ENCODE data around the gene GPNMB.
A peak's percentile ranks its signal among the peaks of the same experiment; 100 is the strongest.

Gene GPNMB

GRCh38 chr7:23267357-23267756, 20.8 kb downstream of the GPNMB start:
- no peak overlapping the region for H3K4me3 ChIP-seq (ENCODE audit: low read length)
- DNase-seq (ENCODE audit: low read depth) = no peak
- no peak for TF ChIP-seq CTCF (conservative IDR thresholded peaks at IDR 0.05; ENCODE audit: low read depth, low read length)

DNA sequence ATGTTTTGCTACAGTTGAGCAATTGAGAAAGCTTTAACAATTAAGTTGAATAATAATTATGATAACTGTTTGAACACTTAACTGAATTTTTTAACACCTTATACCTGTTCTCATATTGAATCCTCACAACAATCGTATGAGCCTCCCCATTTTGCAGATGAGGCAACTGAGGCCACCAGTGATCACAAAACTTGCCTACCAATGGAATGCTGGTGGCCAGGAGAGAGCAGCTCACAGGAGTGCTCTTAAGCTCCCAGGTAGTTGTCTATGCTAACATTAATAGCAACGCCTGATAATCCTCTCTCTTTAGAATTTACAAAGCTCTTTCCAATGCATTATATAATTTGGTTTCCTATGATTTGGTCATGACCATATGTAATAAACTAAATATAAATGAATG, 21.6 kb downstream of the GPNMB start:
- no peak overlapping the region for H3K4me3 ChIP-seq (ENCODE audit: low read length)
- no peak for DNase-seq (ENCODE audit: low read depth)

GRCh38 chr7:23268746-23269145, 22.2 kb downstream of the GPNMB start:
- TF ChIP-seq CTCF (conservative IDR thresholded peaks at IDR 0.05; ENCODE audit: low read depth, low read length) = no peak
- no peak for DNase-seq (ENCODE audit: low read depth)
- no peak overlapping the region for H3K4me3 ChIP-seq (ENCODE audit: low read length)

More for the DNA sequence above, 21.6 kb downstream of the GPNMB start:
- TF ChIP-seq CTCF (conservative IDR thresholded peaks at IDR 0.05; ENCODE audit: low read depth, low read length) = no peak

- H3K4me3 ChIP-seq (ENCODE audit: low read length) = no peak overlapping the region
- TF ChIP-seq CTCF (conservative IDR thresholded peaks at IDR 0.05; ENCODE audit: low read depth, low read length) = no peak
- no peak for DNase-seq (ENCODE audit: low read depth)
Observed at GRCh38 chr7:23272275-23272674, 25.7 kb downstream of the GPNMB start.

DNA sequence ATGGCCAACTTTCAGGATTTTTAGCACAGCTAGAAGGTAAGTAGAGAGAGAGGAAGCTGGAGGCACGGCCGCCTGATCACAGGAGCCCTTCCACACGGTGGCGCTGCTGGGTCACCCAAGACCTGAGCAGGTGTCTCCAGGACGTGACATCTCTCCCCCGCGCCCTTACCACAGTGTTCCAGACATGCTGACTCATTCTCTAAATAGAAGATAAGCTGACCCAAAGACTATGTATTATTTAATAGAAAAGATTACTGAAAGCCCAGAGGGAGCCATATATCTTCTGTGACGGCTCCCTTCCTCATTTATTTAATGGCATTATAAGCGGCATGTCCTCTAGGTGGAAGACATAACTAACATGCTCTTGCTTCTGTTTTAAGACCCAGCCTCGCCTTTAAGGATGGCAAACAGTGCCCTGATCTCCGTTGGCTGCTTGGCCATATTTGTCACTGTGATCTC, 26.6 kb downstream of the GPNMB start:
- peak; percentile 91 for TF ChIP-seq CTCF (conservative IDR thresholded peaks at IDR 0.05; ENCODE audit: low read depth, low read length)
- DNase-seq (ENCODE audit: low read depth) = peak; percentile 92
- no peak overlapping the region for H3K4me3 ChIP-seq (ENCODE audit: low read length)

- DNase-seq (ENCODE audit: low read depth) = no peak
- no peak for TF ChIP-seq CTCF (conservative IDR thresholded peaks at IDR 0.05; ENCODE audit: low read depth, low read length)
- H3K4me3 ChIP-seq (ENCODE audit: low read length) = no peak overlapping the region
Observed at GRCh38 chr7:23275912-23276311, 29.3 kb downstream of the GPNMB start.

DNA sequence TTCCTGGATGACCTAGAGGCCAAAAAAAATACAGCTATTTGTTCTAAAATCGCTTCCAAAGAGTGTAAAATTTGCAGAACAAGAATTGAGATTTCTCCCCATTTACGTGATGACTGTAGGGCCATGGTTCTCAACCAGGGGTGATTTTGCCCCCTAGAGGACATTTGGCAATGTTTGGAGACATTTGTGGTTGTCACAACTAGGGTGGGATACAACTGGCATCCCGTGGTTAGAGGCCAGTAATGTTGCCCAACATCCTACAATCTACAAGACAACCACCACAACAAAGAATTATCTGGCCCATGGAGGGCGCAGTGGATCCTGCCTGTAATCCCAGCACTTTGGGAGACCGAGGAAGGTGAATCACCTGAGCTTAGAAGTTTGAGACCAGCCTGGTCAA, 29.8 kb downstream of the GPNMB start:
- no peak overlapping the region for H3K4me3 ChIP-seq (ENCODE audit: low read length)
- no peak for DNase-seq (ENCODE audit: low read depth)
- TF ChIP-seq CTCF (conservative IDR thresholded peaks at IDR 0.05; ENCODE audit: low read depth, low read length) = peak; percentile 38

Measured in retinal pigment epithelial cell (primary cell).